B cell (primary cell): ENCODE results near the gene FAM72A.
"Not testable (repeated sequence)": the region's sequence is repeated elsewhere in the genome, so short reads cannot be mapped to it uniquely, and the experiment has no call there.

Experiments used
- CTCF ChIP-seq: fragments of 200-600 bp; IDR thresholded peaks from one replicate; pipeline ENCODE4 v1.8.0; 2022; ENCODE audit warnings: antibody characterized with exemption, mild to moderate bottlenecking
- EZH2 ChIP-seq: IDR thresholded peaks from 2 replicates; pipeline ENCODE4 v1.6.1; 2012; ENCODE audit warnings: borderline replicate concordance, low read depth, mild to moderate bottlenecking, moderate library complexity, low read length; ENCODE audit not compliant: insufficient read depth, poor library complexity, severe bottlenecking

GRCh38 chr1:206245479-206245878 lies 42.8 kb upstream of the FAM72A start:
- not testable (repeated sequence) for TF ChIP-seq CTCF, EZH2
